GM12878 (cell line): ENCODE measurements around the gene ADAMTS3. TPM values are rescaled to one million over a fixed set of nuclear protein-coding genes. Genes with fewer than 3 reads are reported as not detected.

ENCODE experiments used
- ATAC-seq: fragments of 200-7000 bp; cut with Tn5 transposase; 3 replicates; pipeline ENCODE4 v1.9.1; 2020; ENCODE audit warnings: mild to moderate bottlenecking, moderate library complexity
- BruUV-seq: library from RNA; stranded (reverse); fragments of 400-500 nt; replicated peaks from 2 replicates; lab custom pipeline; 2021; lab: Mats Ljungman, UMichigan
- CTCF ChIA-PET: fragments of 300-600 bp; sonication (Branson Sonifier 250); formaldehyde crosslinking; extraction: SDS; loops from one replicate; lab custom pipeline; 2021; ENCODE audit warnings: inconsistent platforms; lab: Yijun Ruan, JAX
- POLR2A ChIA-PET: fragments of 350-600 bp; formaldehyde crosslinking; extraction: SDS; loops from one replicate; lab custom pipeline; 2021; ENCODE audit warnings: inconsistent platforms; lab: Charles Lee
- RAD21 ChIA-PET: fragments of 300-600 bp; sonication (Branson Sonifier 250); formaldehyde crosslinking; loops from one replicate; lab custom pipeline; 2023; ENCODE audit warnings: antibody characterized with exemption; ENCODE audit not compliant: unreplicated experiment; lab: Charles Lee
- SMC1A ChIA-PET: fragments of 300-600 bp; sonication (Branson Sonifier 250); formaldehyde crosslinking; loops from one replicate; lab custom pipeline; 2023; ENCODE audit not compliant: unreplicated experiment, uncharacterized antibody; lab: Charles Lee
- DNase-seq: peaks from one replicate; pipeline ENCODE4 v3.0.0-alpha.2; 2011; ENCODE audit warnings: low read depth, low spot score
- FAIRE-seq: peaks from 3 replicates; lab custom pipeline; 2011; peaks lifted over from hg19 to GRCh38; lab: Jason Lieb, UNC
- H2AFZ ChIP-seq: 2 replicates; pipeline ENCODE4 v1.6.0; 2011; ENCODE audit warnings: low read depth, low read length, control low read depth; ENCODE audit not compliant: control insufficient read depth
- H3K27ac ChIP-seq: 2 replicates; pipeline ENCODE4 v1.5.1; 2011; ENCODE audit warnings: control low read depth; ENCODE audit not compliant: control insufficient read depth, insufficient read depth
- H3K27me3 ChIP-seq, 2 experiments: replicated peaks in 1 of 2; 2 replicates each; pipeline versions ENCODE4 v1.6.0 to v1.6.1; 2011; ENCODE audit warnings: low read length in 1 of 2; ENCODE audit not compliant: control insufficient read depth in 2 of 2, insufficient read depth in 2 of 2
- H3K36me3 ChIP-seq, 2 experiments: 2 replicates each; pipeline ENCODE4 v1.5.1; 2011; ENCODE audit warnings: low read length in 1 of 2; ENCODE audit not compliant: control insufficient read depth in 2 of 2, insufficient read depth in 2 of 2
- H3K4me1 ChIP-seq: 2 replicates; pipeline ENCODE4 v1.6.1; 2011; ENCODE audit warnings: mild to moderate bottlenecking, low read length, moderate library complexity, mixed read lengths; ENCODE audit not compliant: control insufficient read depth, insufficient read depth
- H3K4me2 ChIP-seq: 2 replicates; pipeline ENCODE4 v1.6.0; 2011; ENCODE audit warnings: control low read depth; ENCODE audit not compliant: control insufficient read depth, insufficient read depth
- H3K4me3 ChIP-seq: fragments of 200-600 bp; sonication (generic); 2 replicates; pipeline ENCODE4 v1.5.1; 2016
- H3K79me2 ChIP-seq: 2 replicates; pipeline ENCODE4 v1.6.0; 2011; ENCODE audit warnings: low read length; ENCODE audit not compliant: control insufficient read depth, insufficient read depth
- H3K9ac ChIP-seq: 2 replicates; pipeline ENCODE4 v1.8.0; 2011; ENCODE audit warnings: low read length, control low read depth, mixed read lengths; ENCODE audit not compliant: control insufficient read depth, insufficient read depth
- H3K9me3 ChIP-seq: replicated peaks from 3 replicates; pipeline ENCODE4 v1.5.1; 2011; ENCODE audit warnings: mild to moderate bottlenecking, low read length; ENCODE audit not compliant: control insufficient read depth, insufficient read depth
- H4K20me1 ChIP-seq: 2 replicates; pipeline ENCODE4 v1.6.0; 2011; ENCODE audit not compliant: control insufficient read depth, insufficient read depth
- CREB1 ChIP-seq: IDR thresholded peaks from 2 replicates; pipeline ENCODE4 v1.6.1; 2012; ENCODE audit warnings: low read depth, mild to moderate bottlenecking, inconsistent platforms
- E2F8 ChIP-seq: fragments of 450-650 bp; IDR thresholded peaks from 2 replicates; pipeline ENCODE4 v1.6.1; 2018; ENCODE audit warnings: mild to moderate bottlenecking, low read depth, moderate library complexity; ENCODE audit not compliant: partially characterized antibody
- E4F1 ChIP-seq: fragments of 450-650 bp; IDR thresholded peaks from 2 replicates; pipeline ENCODE4 v1.6.1; 2018; ENCODE audit warnings: borderline replicate concordance, mild to moderate bottlenecking; ENCODE audit not compliant: partially characterized antibody
- EED ChIP-seq: sonication (generic); IDR thresholded peaks from 2 replicates; pipeline ENCODE4 v1.6.1; 2016; ENCODE audit warnings: antibody characterized with exemption, low read depth
- HDAC2 ChIP-seq: fragments of 200-600 bp; sonication (generic); IDR thresholded peaks from 2 replicates; pipeline ENCODE4 v1.6.1; 2017
- HSF1 ChIP-seq: fragments of 150-350 bp; IDR thresholded peaks from 2 replicates; pipeline ENCODE4 v1.6.1; 2014; ENCODE audit warnings: mild to moderate bottlenecking, low read depth, low read length
- IKZF2 ChIP-seq, 2 experiments: fragments of 450-650 bp; IDR thresholded peaks; 2 replicates each; pipeline ENCODE4 v1.6.1; 2017; ENCODE audit warnings: mild to moderate bottlenecking in 2 of 2, moderate library complexity in 2 of 2
- IRF4 ChIP-seq: IDR thresholded peaks from 2 replicates; pipeline ENCODE4 v1.6.1; 2011; ENCODE audit warnings: low read depth, low read length
- KLF5 ChIP-seq: fragments of 450-650 bp; IDR thresholded peaks from 2 replicates; pipeline ENCODE4 v1.6.1; 2014; ENCODE audit warnings: mild to moderate bottlenecking; ENCODE audit not compliant: partially characterized antibody
- NFXL1 ChIP-seq: fragments of 450-650 bp; IDR thresholded peaks from 2 replicates; pipeline ENCODE4 v1.6.1; 2017; ENCODE audit warnings: antibody characterized with exemption, mild to moderate bottlenecking, borderline replicate concordance
- NR2C2 ChIP-seq: IDR thresholded peaks from 2 replicates; pipeline ENCODE4 v1.6.1; 2011; ENCODE audit warnings: borderline replicate concordance, low read depth; ENCODE audit not compliant: control insufficient read depth, insufficient read length
- PAX5 ChIP-seq: IDR thresholded peaks from 2 replicates; pipeline ENCODE4 v1.6.1; 2011; ENCODE audit warnings: low read depth, low read length, borderline replicate concordance
- POLR2AphosphoS2 ChIP-seq: IDR thresholded peaks from 2 replicates; pipeline ENCODE4 v1.6.1; 2011; ENCODE audit warnings: low read depth, mild to moderate bottlenecking, low read length, improper control_type of control experiment, moderate library complexity
- SIX5 ChIP-seq: IDR thresholded peaks from 2 replicates; pipeline ENCODE4 v1.6.1; 2011; ENCODE audit warnings: mild to moderate bottlenecking, low read depth, low read length, moderate library complexity; ENCODE audit not compliant: severe bottlenecking
- WGBS: methylation state at CpG from one replicate; pipeline ENCODE4 v1.1.6; 2016; ENCODE audit warnings: low lambda C conversion rate; ENCODE audit not compliant: insufficient replicate concordance, insufficient coverage; ENCODE audit errors: missing lambda C conversion rate; 5-methylcytosine and 5-hydroxymethylcytosine counted together
- in situ Hi-C: fragments of 300-500 bp; cut with MboI; formaldehyde crosslinking; loops from 9 replicates; pipeline ENCODE4 v1.14.3; 2018; ENCODE audit warnings: mixed read lengths
- intact Hi-C: fragments of 100-400 bp; cut with micrococcal nuclease; formaldehyde crosslinking; loops from one replicate; pipeline ENCODE4 v1.14.2; 2022; ENCODE audit not compliant: unreplicated experiment
- polyA plus RNA-seq, 11 experiments: library from polyadenylated mRNA; depleted of rRNA in 4 of 11; unstranded in 6 of 11; stranded (reverse) in 5 of 11; fragments of >200 nt; fragmentation: Nextera tagmentation in 4 of 11; fragmentation: Illumina TruSeq in 1 of 11; extraction: Ambion mirVana in 4 of 11; extraction: Trizol in 1 of 11; gene quantifications; 1 replicate in 1 of 11; 2 replicates in 10 of 11; pipeline versions ENCODE4 v1.2.1 to v1.2.3, GENCODE V29; 2011 to 2016; ENCODE audit warnings: inconsistent platforms in 2 of 11, missing spikeins in 2 of 11, low read depth in 1 of 11
- total RNA-seq, 4 experiments: library from RNA; depleted of rRNA in 3 of 4; stranded (reverse); fragments of >200 nt in 3 of 4; fragmentation: Illumina TruSeq in 1 of 4; extraction: Trizol in 1 of 4; gene quantifications; 2 replicates each; pipeline versions ENCODE4 v1.2.1 to v1.2.3, GENCODE V29; 2013 to 2021
- TF ChIP-seq, protein P1 (sequence below): IDR thresholded peaks from 2 replicates; pipeline ENCODE4 v1.6.1; 2012; ENCODE audit warnings: low read depth, low read length, improper control_type of control experiment

ADAMTS3 gene
- total and polyA plus RNA-seq, 10 of the 15 experiments (the other 5 are each of a cell fraction or from before 2014, with no cell fraction given): under 0.01 to 0.07 (median 0.02) TPM; not detected in 6

- ChIA-PET RAD21 (no interaction called here), POLR2A (no interaction called here), SMC1A (no interaction called here), CTCF (no interaction called here)
- Histone ChIP-seq H3K4me1 (no peaks in the 10 kb centered on the region), H3K27me3 (no peaks in the 10 kb centered on the region), H3K9me3 (no peaks in the 10 kb centered on the region), H3K79me2 (no peaks in the 10 kb centered on the region), H3K27ac (no peak overlapping the region), H4K20me1 (no peaks in the 10 kb centered on the region), H3K36me3 (no peaks in the 10 kb centered on the region), H3K4me2 (no peak overlapping the region), H2AFZ (no peak overlapping the region), H3K9ac (no peak overlapping the region), H3K4me3 (no peak overlapping the region)
- WGBS: 0% methylated on average over 2 of the region's 2 CpGs
- no peak for DNase-seq
- no TSS peak for BruUV-seq
- in situ Hi-C loops: no loop called here
- no peak for FAIRE-seq
- intact Hi-C loops: no loop called here
- no peak for ATAC-seq
- no peak for TF ChIP-seq CREB1
- TF ChIP-seq IRF4: no peak
- TF ChIP-seq HDAC2: no peak
- no peak for TF ChIP-seq SIX5
- no peak for TF ChIP-seq POLR2AphosphoS2
- TF ChIP-seq NFXL1: no peak
- no peak for TF ChIP-seq E2F8
- no peak for TF ChIP-seq HSF1
- no peak for TF ChIP-seq EED
- TF ChIP-seq KLF5: no peak
- TF ChIP-seq PAX5: no peak
- no peak for TF ChIP-seq NR2C2
- TF ChIP-seq E4F1: no peak
- TF ChIP-seq, protein P1, sequence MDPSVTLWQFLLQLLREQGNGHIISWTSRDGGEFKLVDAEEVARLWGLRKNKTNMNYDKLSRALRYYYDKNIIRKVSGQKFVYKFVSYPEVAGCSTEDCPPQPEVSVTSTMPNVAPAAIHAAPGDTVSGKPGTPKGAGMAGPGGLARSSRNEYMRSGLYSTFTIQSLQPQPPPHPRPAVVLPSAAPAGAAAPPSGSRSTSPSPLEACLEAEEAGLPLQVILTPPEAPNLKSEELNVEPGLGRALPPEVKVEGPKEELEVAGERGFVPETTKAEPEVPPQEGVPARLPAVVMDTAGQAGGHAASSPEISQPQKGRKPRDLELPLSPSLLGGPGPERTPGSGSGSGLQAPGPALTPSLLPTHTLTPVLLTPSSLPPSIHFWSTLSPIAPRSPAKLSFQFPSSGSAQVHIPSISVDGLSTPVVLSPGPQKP: no peak
- TF ChIP-seq IKZF2 (IDR thresholded peaks at IDR 0.05): no peak
Measured at GRCh38 chr4:72525938-72526337, 43.1 kb downstream of the ADAMTS3 start.
